ENCODE results near the gene TIMP1. TPM values are rescaled to one million over a fixed set of nuclear protein-coding genes. Genes with fewer than 3 reads are reported as not detected.

Gene TIMP1
- total RNA-seq, 1 donor from 2014 or later, result 309 TPM

DNA sequence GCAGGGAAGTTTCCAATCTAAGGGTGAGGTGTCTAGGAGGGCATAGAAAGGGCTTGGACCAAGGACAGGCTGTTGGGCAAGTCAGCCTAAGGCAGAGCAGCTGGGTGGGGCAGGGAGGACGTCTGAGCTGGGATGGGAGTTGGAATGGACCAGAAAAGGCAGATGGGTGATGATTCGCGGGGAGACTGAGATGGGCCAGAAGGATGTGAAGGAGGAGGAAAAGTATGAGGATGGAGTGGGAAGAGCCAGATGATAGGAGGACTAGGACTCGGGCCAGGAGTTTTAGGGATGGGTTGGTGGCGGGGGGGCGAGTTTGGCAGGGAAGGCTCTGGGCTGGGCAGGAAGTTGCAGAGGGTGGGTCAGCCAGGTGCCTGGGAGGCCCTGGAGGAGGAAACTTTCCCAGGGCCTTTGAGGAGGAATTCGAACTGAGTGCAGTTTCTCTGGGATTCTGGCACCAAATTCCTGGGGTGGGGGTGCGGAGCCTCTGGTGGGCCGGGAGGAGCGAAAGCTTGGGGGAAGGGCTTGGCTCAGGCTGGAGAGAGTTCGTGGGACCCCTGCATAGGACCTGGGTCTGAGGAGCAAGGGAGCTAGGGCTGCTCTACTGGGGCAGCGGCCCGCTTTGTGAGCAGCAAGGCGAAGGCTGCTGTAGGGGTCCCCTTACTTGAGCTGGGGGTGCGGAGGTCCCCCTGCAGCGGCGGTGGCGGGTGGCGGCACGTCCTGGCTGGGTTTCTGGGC lies 8.7 kb upstream of the TIMP1 start:
- no peaks in the 10 kb centered on the region for H3K36me3 ChIP-seq
- H3K4me3 ChIP-seq, result peak overlapping the region; percentile 20 to 27
- peak overlapping the region; percentile 51 for H3K27ac ChIP-seq
- intact Hi-C loops (cut with DNase I), result no loop called here
- TF ChIP-seq POLR2AphosphoS5 (IDR thresholded peaks at IDR 0.05; ENCODE audit: insufficient read depth in 1 of 2, low read depth in 1 of 2), result peak in 1 of 2 donors; percentile 23
- TF ChIP-seq POLR2A (IDR thresholded peaks at IDR 0.05), result no peak
- no peaks in the 10 kb centered on the region for H3K27me3 ChIP-seq
- H3K9me3 ChIP-seq, result no peaks in the 10 kb centered on the region
- no peak for DNase-seq (ENCODE audit: extremely low spot score in 2 of 2)
- H3K4me1 ChIP-seq, result no peaks in the 10 kb centered on the region

DNA sequence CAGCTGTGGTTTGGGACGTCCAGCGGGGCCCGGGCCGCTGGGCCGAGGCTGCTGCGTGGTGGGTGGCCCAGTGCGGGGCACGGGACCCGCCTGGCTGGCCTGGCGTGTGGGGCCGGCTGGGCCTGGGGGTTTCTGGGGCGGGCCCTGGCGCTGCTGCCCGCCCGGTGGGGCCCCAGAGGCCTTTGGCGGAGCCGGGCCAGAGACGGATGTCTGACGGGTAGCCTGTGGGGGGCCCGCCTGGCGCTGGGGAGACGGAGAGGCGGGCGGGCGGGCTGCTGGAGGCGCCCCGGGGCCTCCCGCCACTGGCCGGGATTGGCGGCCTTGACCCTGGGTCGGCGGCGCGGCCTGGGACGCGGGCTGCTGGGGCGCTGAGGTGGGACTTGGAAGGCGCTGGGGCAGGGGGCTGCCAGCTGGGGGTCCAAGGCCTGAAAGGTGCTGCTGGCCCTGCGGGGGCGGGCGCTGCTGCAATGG lies 8.1 kb upstream of the TIMP1 start:
- H3K36me3 ChIP-seq, result no peaks in the 10 kb centered on the region
- no peaks in the 10 kb centered on the region for H3K9me3 ChIP-seq
- H3K27ac ChIP-seq, result peak overlapping the region; percentile 51
- H3K4me3 ChIP-seq, result peak overlapping the region; percentile 20 to 27
- intact Hi-C loops (cut with DNase I), result no loop called here
- H3K4me1 ChIP-seq, result no peaks in the 10 kb centered on the region
- TF ChIP-seq POLR2AphosphoS5 (IDR thresholded peaks at IDR 0.05; ENCODE audit: insufficient read depth in 1 of 2, low read depth in 1 of 2) (no peak), POLR2A (IDR thresholded peaks at IDR 0.05) (no peak)
- TF ChIP-seq, protein P1, sequence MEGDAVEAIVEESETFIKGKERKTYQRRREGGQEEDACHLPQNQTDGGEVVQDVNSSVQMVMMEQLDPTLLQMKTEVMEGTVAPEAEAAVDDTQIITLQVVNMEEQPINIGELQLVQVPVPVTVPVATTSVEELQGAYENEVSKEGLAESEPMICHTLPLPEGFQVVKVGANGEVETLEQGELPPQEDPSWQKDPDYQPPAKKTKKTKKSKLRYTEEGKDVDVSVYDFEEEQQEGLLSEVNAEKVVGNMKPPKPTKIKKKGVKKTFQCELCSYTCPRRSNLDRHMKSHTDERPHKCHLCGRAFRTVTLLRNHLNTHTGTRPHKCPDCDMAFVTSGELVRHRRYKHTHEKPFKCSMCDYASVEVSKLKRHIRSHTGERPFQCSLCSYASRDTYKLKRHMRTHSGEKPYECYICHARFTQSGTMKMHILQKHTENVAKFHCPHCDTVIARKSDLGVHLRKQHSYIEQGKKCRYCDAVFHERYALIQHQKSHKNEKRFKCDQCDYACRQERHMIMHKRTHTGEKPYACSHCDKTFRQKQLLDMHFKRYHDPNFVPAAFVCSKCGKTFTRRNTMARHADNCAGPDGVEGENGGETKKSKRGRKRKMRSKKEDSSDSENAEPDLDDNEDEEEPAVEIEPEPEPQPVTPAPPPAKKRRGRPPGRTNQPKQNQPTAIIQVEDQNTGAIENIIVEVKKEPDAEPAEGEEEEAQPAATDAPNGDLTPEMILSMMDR (IDR thresholded peaks at IDR 0.05), result no peak
- no peak for DNase-seq (ENCODE audit: extremely low spot score in 2 of 2)
- no peaks in the 10 kb centered on the region for H3K27me3 ChIP-seq

DNA sequence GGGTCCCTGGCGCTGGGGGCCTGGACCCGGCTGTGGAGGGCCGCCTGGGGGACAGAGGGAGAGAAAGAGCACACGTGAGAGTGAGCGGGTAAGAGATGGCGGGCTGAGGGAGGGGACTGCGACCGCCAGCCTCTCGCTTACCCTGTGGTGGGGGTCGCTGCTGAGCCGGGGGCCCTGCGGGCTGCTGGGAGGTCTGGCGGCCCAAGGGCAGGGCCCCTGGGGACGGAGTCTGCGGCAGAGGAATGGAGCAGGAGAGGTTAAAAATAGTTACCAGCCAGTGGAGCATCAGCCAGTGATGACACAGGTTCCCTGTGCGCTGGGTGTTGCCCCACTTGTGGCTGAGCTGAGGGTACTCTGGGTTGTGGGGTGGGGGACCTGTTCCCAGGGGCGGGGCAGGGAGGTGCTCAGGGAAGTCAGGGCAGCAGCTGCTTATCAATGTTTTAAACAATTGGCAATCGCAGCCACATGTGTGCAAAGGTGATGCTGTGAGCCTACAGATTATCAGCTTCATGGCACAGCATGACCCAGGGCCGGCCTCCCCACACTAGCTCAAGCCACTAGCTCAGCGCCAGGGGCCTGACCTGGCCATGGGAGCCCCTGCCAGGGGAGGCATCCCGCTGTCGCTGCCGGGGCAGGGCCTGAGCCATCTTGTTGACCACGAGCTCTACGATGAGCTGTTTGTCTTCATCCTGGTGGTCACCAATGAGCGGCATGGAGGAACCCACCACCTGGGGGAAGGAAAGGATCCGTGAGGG lies 7.5 kb upstream of the TIMP1 start:
- Histone ChIP-seq H3K4me1 (no peaks in the 10 kb centered on the region), H3K9me3 (no peaks in the 10 kb centered on the region), H3K4me3 (peak overlapping the region; percentile 20 to 27), H3K27me3 (no peaks in the 10 kb centered on the region), H3K36me3 (no peaks in the 10 kb centered on the region), H3K27ac (peak overlapping the region; percentile 51)
- DNase-seq (ENCODE audit: extremely low spot score in 2 of 2), result no peak
- intact Hi-C loops (cut with DNase I), result no loop called here
- TF ChIP-seq POLR2AphosphoS5 (IDR thresholded peaks at IDR 0.05; ENCODE audit: insufficient read depth in 1 of 2, low read depth in 1 of 2) (no peak), POLR2A (IDR thresholded peaks at IDR 0.05) (no peak)
- TF ChIP-seq, protein P1 (IDR thresholded peaks at IDR 0.05), result no peak

DNA sequence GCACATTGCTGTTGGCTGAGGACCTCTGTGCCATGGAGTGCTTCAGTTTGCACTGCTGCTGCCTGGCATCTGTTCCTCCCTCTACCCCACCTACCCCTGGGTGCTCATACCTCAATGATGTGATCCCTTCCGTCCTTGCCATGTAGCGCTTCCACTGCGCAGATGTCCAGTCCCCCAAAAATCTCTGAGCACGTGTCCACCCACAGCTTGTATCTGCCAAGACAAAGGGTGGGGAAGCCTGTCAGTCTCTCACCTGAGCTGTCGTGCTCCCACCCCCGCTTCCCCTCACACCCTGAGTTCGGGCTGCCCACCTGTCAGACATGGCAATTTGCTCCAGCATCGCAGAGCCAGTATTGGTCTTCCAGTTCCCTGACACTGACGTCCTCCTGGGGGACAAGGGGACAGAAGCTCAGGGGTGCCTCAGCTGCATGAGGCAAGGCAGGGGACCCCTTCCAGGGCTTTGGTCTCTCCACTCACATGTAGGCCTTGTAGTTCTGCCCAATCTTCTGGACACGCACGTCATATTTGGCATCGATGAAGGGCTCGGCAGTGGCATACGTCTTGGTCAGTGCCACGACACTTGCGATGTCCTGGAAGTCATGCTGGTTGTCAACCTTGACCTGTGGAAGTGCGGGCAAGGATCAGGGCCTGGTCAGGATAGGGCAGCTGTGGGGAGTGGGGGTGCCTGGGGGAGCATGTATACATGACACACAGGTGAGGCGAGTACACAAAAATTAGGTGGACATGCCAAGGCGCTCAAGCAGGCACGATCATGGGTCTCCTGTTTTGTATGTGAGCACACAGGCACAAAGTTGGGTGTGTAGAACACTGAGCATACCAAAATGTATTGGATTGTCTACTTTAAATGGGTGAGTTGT lies 6.0 kb upstream of the TIMP1 start:
- TF ChIP-seq POLR2A (IDR thresholded peaks at IDR 0.05), result no peak
- no peak for TF ChIP-seq POLR2AphosphoS5 (IDR thresholded peaks at IDR 0.05; ENCODE audit: insufficient read depth in 1 of 2, low read depth in 1 of 2)
- TF ChIP-seq, protein P1 (IDR thresholded peaks at IDR 0.05), result no peak
- Histone ChIP-seq H3K9me3 (no peaks in the 10 kb centered on the region), H3K4me1 (no peaks in the 10 kb centered on the region), H3K27ac (no peak overlapping the region), H3K4me3 (no peak overlapping the region), H3K36me3 (no peaks in the 10 kb centered on the region), H3K27me3 (no peaks in the 10 kb centered on the region)
- peak in 1 of 2 donors; percentile 83 for DNase-seq (ENCODE audit: extremely low spot score in 2 of 2)
- intact Hi-C loops (cut with DNase I), result no loop called here

DNA sequence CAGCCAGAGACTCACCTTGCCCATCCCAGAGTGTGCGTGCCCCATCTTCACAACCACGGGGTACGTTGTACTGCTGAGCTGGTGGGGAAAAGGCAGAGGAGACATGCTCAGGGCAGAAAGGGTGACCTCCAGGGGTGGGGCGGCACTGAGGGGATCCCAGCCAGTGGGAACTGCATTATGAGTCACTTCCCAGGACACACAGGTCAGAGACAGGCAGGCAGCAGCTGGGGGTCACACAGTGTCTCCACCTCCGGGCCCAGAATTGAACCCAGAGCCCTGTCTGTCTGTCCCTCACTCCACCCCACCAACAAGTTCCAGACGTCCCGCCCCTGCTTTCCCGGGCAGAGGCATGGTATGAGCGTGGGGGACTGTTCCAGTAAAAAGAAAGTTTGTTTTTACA lies 4.8 kb upstream of the TIMP1 start:
- Histone ChIP-seq H3K4me3 (no peak overlapping the region), H3K9me3 (no peaks in the 10 kb centered on the region), H3K36me3 (no peaks in the 10 kb centered on the region), H3K27me3 (no peaks in the 10 kb centered on the region), H3K4me1 (peaks cover 5% of the 10 kb centered on the region), H3K27ac (no peak overlapping the region)
- intact Hi-C loops (cut with DNase I), result no loop called here
- TF ChIP-seq POLR2A (IDR thresholded peaks at IDR 0.05) (no peak), POLR2AphosphoS5 (IDR thresholded peaks at IDR 0.05; ENCODE audit: insufficient read depth in 1 of 2, low read depth in 1 of 2) (no peak)
- TF ChIP-seq, protein P1 (IDR thresholded peaks at IDR 0.05), result no peak
- DNase-seq (ENCODE audit: extremely low spot score in 2 of 2), result peak in 1 of 2 donors; percentile 77

Data from vagina (tissue), 2 donors.